ENCODE measurements around the gene PTPN1. TPM values are rescaled to one million over a fixed set of nuclear protein-coding genes. Genes with fewer than 3 reads are reported as not detected.

The PTPN1 gene
- total and polyA plus RNA-seq, 2 experiments from 2014 or later = 19.4 to 29.4 TPM

- Histone ChIP-seq H3K4me3 (no peak overlapping the region), H3K4me1 (ENCODE audit: low read depth) (peaks cover 5% of the 10 kb centered on the region), H3K27ac (no peak overlapping the region), H3K27me3 (no peaks in the 10 kb centered on the region), H3K9me3 (ENCODE audit: low read depth) (no peaks in the 10 kb centered on the region), H3K36me3 (no peaks in the 10 kb centered on the region)
- no peak for DNase-seq (ENCODE audit: low read depth in 1 of 2, low spot score in 1 of 2)
- no peak for TF ChIP-seq CTCF (IDR thresholded peaks at IDR 0.05; ENCODE audit: low read depth, low read length)
Observed at GRCh38 chr20:50551288-50551687, 41.1 kb downstream of the PTPN1 start.

- no peaks in the 10 kb centered on the region for H3K9me3 ChIP-seq (ENCODE audit: low read depth)
- no peak for DNase-seq (ENCODE audit: low read depth in 1 of 2, low spot score in 1 of 2)
- no peaks in the 10 kb centered on the region for H3K36me3 ChIP-seq
Observed at GRCh38 chr20:50552979-50553378, 42.8 kb downstream of the PTPN1 start.

GRCh38 chr20:50554694-50555579, 44.8 kb downstream of the PTPN1 start:
- H3K36me3 ChIP-seq = no peaks in the 10 kb centered on the region
- no peak for TF ChIP-seq CTCF (IDR thresholded peaks at IDR 0.05; ENCODE audit: low read depth, low read length)
- no peaks in the 10 kb centered on the region for H3K9me3 ChIP-seq (ENCODE audit: low read depth)
- DNase-seq (ENCODE audit: low read depth in 1 of 2, low spot score in 1 of 2) = no peak
- H3K27me3 ChIP-seq = no peaks in the 10 kb centered on the region
- peaks cover 2% of the 10 kb centered on the region for H3K4me1 ChIP-seq (ENCODE audit: low read depth)
- no peak overlapping the region for H3K27ac ChIP-seq
- no peak overlapping the region for H3K4me3 ChIP-seq

More at GRCh38 chr20:50552979-50553378, 42.8 kb downstream of the PTPN1 start:
- Histone ChIP-seq H3K27ac (no peak overlapping the region), H3K27me3 (no peaks in the 10 kb centered on the region), H3K4me1 (ENCODE audit: low read depth) (peaks cover 5% of the 10 kb centered on the region), H3K4me3 (no peak overlapping the region)
- TF ChIP-seq CTCF (IDR thresholded peaks at IDR 0.05; ENCODE audit: low read depth, low read length) = no peak

- TF ChIP-seq CTCF (IDR thresholded peaks at IDR 0.05; ENCODE audit: low read depth, low read length) = no peak
- H3K4me3 ChIP-seq = no peak overlapping the region
- H3K4me1 ChIP-seq (ENCODE audit: low read depth) = no peaks in the 10 kb centered on the region
- H3K9me3 ChIP-seq (ENCODE audit: low read depth) = no peaks in the 10 kb centered on the region
- DNase-seq (ENCODE audit: low read depth in 1 of 2, low spot score in 1 of 2) = no peak
- no peaks in the 10 kb centered on the region for H3K27me3 ChIP-seq
- no peak overlapping the region for H3K27ac ChIP-seq
- H3K36me3 ChIP-seq = no peaks in the 10 kb centered on the region
Observed at GRCh38 chr20:50555662-50556061, 45.5 kb downstream of the PTPN1 start.

- H3K27ac ChIP-seq = no peak overlapping the region
- no peaks in the 10 kb centered on the region for H3K27me3 ChIP-seq
Observed at GRCh38 chr20:50557549-50558134, 47.5 kb downstream of the PTPN1 start.

More at GRCh38 chr20:50557549-50558134, 47.5 kb downstream of the PTPN1 start:
- no peak for TF ChIP-seq CTCF (IDR thresholded peaks at IDR 0.05; ENCODE audit: low read depth, low read length)
- Histone ChIP-seq H3K9me3 (ENCODE audit: low read depth) (no peaks in the 10 kb centered on the region), H3K36me3 (peaks cover 5% of the 10 kb centered on the region), H3K4me3 (no peak overlapping the region), H3K4me1 (ENCODE audit: low read depth) (no peaks in the 10 kb centered on the region)
- DNase-seq (ENCODE audit: low read depth in 1 of 2, low spot score in 1 of 2) = no peak
